Loucy (cell line): ENCODE data around the gene ZNF185.

Source experiments
- CTCF ChIP-seq: fragments of 200-600 bp; sonication (generic); conservative IDR thresholded peaks from 2 replicates; pipeline ENCODE4 v1.5.1; 2014; ENCODE audit warnings: mild to moderate bottlenecking, antibody characterized with exemption, low read length
- EZH2phosphoT487 ChIP-seq: fragments of 200-600 bp; IDR thresholded peaks from 2 replicates; pipeline ENCODE4 v1.6.1; 2018; ENCODE audit warnings: antibody characterized with exemption, mild to moderate bottlenecking, moderate library complexity, borderline replicate concordance

- no peak for TF ChIP-seq CTCF
- TF ChIP-seq EZH2phosphoT487 = no peak
These were observed 32.0 kb downstream of the ZNF185 start for GRCh38 chrX:152929898-152930297.
